DMS53 treated with DMSO at 0.1 percent for 48 hours (cell line): ENCODE measurements around the gene SERPINE1.
"Not testable (repeated sequence)": the region's sequence is repeated elsewhere in the genome, so short reads cannot be mapped to it uniquely, and the experiment has no call there.

Experiments used
- DNase-seq: peaks from one replicate; lab custom pipeline; 2025; ENCODE audit not compliant: unreplicated experiment; lab: John Stamatoyannopoulos, UW

SERPINE1 gene

DNA sequence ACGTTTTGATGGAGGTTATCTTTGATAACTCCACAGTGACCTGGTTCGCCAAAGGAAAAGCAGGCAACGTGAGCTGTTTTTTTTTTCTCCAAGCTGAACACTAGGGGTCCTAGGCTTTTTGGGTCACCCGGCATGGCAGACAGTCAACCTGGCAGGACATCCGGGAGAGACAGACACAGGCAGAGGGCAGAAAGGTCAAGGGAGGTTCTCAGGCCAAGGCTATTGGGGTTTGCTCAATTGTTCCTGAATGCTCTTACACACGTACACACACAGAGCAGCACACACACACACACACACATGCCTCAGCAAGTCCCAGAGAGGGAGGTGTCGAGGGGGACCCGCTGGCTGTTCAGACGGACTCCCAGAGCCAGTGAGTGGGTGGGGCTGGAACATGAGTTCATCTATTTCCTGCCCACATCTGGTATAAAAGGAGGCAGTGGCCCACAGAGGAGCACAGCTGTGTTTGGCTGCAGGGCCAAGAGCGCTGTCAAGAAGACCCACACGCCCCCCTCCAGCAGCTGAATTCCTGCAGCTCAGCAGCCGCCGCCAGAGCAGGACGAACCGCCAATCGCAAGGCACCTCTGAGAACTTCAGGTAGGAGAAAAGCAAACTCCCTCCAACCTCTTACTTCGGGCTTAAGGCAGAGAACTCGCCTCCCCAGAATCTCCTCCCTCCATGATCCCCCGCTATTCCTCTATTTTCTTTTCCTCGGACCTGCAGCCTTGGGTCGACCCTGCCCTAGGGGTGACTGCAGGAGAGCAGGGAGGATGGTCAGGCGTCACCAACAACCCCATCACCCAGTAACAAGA, at the start of gene SERPINE1:
SERPINE1 (plus strand) TSS at position 454 of the 809 bp plus-strand sequence. CDS start 1,290 bp downstream, outside the sequence.
- DNase-seq: no peak

DNA sequence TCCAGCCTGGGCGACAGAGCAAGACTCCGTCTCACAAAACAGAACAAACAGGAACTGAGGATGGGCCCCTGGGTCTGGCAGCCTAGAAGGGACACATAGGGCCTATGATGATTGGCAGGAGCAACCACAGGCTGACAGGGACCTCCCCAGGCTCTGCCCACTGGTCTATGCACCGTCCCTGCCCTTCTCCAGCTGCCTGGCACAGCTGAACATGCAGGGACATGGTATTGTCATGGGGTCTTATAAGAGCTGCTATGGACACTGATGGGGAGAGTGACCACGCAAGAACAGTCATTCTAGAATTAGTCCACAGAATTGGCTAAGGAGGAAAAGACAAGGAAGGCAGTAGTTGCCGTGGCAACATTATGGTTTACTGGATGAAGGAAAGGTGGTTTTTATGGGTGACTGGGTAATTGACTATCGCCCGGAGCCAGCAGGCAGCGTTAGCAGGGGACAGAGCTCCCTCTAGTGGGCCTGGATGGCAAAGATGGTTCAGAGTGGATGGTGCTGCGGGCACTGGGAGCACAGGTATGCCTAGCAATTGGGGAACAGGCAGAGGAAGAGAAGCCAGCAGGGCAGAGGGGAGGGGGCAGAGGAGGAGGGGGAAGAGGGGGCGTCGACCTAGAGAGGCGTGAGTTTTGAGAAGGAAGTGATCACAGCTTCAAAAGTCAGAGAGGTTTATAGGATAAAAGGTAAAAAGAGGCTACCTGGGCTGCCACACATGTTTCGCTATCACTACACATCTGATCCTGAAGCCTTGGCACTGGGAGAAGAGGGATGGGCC, 49.4 kb upstream of the SERPINE1 start:
- DNase-seq: peak; percentile 75

DNA sequence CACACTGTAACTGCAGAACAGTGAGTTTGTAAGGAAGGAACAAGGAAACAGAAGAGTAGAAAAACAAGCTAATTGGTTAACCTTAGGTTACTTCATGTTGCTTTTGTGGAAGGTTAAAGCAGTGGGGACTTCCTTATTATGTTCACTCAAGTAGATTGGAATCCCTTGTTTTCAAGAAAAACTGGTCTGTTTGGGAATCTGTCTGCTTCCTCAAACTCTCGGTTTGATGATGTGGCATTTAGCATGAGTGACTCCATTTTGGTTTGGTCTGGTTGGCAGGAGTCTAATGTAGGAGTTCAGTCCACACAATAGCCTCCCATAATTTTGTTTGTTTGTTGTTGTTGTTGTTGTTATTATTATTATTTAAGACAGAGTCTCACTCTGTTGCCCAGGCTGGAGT, 45.5 kb upstream of the SERPINE1 start:
- DNase-seq: no peak

DNA sequence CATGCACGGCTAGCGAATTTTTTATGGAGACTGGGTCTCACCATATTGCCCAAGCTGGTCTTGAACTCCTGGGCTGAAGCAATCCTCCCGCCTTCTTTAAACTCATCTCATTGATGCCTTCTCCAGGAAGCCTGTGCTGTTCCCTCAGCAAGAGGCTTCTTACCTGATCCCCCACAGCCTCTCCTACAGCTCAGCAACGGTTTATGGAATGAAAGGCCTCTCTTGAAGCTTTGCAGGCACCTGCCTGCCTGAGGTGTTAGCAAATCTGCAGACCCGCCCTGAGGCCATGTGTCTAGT, 42.1 kb upstream of the SERPINE1 start:
- DNase-seq: no peak

DNA sequence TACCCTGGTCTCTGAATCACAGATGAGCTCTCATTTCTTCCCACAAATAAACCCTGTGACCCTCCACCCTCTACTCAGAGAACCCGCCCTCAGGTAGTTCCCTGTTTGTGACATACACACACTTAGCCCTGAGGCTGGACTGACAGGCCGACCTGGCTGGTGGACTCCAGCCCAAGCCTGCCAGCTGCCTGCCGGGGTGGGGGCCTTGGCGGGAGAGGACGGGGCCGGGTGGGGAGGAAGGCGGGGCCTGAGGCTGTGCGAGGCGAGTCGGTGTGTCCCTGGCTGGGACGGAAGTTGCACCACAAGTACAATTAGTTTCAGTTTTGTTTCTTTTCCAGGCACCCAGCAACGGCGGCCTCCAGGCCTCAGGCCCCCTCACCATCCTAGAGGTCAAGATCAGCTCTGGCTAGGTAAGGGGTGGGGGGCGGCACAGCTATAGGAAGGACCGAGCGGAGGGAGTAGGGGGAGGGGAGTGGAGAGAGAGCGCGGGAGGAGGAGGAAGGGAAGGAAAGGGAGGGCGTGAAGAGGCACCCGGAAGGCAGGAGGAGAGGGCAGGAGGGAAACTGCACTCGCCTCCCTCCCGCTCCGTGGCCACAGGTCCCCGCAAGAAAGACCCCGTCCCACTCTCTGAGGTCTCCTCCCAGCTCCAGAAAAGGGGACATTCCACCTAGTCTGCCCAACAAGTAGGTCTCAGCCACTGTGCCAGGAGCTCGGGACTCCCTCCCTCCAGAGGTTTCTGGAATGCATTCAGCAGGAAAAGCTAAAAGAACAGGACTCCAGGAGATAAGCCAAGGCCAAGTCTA, 41.5 kb upstream of the SERPINE1 start, which contains the start of gene TRIM56:
TRIM56 (plus strand) TSS at position 320 of the 803 bp plus-strand sequence. CDS start 1,832 bp downstream, outside the sequence.
- peak; percentile 80 for DNase-seq

DNA sequence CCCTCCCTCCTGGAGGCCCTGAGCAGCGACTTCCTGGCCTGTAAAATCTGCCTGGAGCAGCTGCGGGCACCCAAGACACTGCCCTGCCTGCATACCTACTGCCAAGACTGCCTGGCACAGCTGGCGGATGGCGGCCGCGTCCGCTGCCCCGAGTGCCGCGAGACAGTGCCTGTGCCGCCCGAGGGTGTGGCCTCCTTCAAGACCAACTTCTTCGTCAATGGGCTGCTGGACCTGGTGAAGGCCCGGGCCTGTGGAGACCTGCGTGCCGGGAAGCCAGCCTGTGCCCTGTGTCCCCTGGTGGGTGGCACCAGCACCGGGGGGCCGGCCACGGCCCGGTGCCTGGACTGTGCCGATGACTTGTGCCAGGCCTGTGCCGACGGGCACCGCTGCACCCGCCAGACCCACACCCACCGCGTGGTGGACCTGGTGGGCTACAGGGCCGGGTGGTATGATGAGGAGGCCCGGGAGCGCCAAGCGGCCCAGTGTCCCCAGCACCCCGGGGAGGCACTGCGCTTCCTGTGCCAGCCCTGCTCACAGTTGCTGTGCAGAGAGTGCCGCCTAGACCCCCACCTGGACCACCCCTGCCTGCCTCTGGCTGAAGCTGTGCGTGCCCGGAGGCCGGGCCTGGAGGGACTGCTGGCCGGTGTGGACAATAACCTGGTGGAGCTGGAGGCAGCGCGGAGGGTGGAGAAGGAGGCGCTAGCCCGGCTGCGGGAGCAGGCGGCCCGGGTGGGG, 39.4 kb upstream of the SERPINE1 start:
- no peak for DNase-seq

DNA sequence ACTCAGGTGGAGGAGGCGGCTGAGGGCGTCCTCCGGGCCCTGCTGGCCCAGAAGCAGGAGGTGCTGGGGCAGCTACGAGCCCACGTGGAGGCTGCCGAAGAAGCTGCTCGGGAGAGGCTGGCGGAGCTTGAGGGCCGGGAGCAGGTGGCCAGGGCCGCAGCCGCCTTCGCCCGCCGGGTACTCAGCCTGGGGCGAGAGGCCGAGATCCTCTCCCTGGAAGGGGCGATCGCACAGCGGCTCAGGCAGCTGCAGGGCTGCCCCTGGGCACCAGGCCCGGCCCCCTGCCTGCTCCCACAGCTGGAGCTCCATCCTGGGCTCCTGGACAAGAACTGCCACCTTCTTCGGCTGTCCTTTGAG, 38.9 kb upstream of the SERPINE1 start:
- no peak for DNase-seq

DNA sequence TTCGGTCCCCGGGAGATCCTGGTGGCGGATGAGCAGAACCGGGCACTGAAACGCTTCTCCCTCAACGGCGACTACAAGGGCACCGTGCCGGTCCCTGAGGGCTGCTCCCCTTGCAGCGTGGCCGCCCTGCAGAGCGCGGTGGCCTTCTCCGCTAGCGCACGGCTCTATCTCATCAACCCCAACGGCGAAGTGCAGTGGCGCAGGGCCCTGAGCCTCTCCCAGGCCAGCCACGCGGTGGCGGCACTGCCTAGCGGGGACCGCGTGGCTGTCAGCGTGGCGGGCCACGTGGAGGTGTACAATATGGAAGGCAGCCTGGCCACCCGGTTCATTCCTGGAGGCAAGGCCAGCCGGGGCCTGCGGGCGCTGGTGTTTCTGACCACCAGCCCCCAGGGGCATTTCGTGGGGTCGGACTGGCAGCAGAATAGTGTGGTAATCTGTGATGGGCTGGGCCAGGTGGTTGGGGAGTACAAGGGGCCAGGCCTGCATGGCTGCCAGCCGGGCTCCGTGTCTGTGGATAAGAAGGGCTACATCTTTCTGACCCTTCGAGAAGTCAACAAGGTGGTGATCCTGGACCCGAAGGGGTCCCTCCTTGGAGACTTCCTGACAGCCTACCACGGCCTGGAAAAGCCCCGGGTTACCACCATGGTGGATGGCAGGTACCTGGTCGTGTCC, 37.9 kb upstream of the SERPINE1 start:
- no peak for DNase-seq

DNA sequence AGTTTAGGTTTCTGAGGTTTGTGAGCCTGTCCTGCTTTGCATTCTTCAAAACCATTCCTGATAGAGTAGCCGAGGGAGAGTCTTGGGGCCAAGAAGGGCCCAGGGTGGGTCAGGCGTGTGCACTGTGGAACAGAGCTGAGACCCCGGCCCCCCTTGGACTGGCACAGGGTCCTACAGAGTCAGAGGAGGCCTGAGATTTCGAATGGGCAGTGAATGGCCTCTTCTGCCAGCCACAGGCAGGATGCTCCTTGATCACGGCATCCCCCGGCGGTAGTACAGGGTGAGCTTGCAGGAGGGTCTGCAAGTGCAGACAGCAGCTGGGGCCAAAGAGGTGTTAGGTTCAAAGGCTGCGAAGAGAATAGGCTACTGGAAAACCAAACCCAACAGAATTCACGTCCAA, 37.0 kb upstream of the SERPINE1 start:
- no peak for DNase-seq

DNA sequence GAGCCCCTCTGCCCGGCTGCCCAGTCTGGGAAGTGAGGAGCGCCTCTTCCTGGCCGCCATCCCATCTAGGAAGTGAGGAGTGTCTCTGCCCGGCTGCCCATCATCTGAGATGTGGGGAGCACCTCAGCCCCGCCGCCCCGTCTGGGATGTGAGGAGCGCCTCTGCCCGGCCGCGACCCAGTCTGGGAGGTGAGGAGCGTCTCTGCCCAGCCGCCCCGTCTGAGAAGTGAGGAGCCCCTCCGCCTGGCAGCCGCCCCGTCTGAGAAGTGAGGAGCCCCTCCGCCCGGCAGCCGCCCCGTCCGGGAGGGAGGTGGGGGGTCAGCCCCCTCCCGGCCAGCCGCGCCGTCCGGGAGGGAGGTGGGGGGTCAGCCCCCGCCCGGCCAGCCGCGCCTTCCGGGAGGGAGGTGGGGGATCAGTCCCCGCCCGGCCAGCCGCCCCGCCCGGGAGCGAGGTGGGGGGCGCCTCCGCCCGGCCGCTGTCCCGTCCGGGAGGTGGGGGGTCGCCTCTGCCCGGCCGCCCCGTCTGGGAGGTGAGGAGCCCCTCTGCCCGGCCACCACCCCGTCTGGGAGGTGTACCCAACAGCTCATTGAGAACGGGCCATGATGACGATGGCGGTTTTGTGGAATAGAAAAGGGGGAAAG, 34.5 kb upstream of the SERPINE1 start:
- not testable (repeated sequence) for DNase-seq

DNA sequence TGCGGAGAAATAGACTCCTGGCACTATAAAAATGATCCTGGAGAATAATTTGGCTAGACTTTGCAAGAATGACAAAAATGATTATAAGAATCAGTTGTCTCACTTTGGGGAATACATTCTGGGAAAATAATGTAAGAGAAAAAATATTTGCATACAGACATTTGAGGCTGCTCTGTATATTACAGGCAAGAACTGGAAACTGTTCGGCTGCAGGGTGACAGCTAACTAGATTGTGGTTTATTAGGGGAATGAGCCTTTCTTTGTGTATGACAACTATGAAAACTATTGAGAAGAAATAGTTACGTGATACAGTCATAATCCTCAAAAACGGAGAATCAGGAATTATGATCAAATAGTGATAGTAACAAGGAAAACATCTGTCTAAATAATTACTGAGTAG, 33.0 kb upstream of the SERPINE1 start:
- DNase-seq: no peak

DNA sequence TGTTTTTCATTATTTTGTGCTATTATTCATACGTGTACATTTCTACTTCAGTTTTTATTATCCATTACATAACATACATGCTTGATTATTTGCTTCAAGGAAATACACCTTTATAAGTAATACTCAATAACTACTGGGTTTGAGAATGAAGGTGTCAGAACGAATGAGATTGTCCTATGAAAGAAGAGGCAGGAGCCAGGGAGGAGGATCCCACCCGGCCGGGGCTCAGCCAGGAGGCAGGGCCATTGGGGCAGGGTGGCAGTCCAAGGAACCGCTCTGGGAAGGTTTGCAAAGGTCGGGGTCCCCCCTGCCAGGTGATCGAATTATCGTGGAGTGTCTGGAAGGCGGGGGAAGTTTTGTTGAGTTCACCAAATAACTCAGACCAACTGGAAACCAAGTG, 32.5 kb upstream of the SERPINE1 start:
- DNase-seq: no peak

DNA sequence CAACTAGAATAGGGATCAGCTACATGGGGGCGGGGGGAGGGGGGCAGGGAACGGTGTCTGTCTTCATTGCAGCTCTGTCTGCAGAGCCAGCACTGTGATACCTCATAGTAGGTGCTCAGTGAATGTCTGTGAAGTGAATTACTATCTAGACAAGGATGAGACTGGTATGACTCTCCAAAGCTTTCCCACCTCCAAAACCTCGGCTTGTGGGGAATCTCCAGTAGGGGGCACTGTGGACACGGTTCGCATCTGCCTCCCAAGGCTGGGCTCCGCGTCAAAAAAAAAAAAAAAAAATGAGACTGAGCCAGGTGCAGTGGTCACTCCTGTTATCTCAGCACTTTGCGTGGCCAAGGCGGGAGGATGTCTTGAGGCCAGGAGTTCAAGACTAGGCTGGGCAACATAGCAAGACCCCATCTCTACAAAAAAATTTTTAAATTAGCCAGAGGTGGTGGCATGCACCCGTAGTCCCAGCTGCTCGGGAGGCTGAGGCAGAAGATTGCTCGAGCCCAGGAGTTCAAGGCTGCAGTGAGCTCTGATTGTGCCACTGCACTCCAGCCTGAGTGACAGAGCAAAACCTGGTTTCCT, 32.0 kb upstream of the SERPINE1 start:
- DNase-seq: peak; percentile 20

DNA sequence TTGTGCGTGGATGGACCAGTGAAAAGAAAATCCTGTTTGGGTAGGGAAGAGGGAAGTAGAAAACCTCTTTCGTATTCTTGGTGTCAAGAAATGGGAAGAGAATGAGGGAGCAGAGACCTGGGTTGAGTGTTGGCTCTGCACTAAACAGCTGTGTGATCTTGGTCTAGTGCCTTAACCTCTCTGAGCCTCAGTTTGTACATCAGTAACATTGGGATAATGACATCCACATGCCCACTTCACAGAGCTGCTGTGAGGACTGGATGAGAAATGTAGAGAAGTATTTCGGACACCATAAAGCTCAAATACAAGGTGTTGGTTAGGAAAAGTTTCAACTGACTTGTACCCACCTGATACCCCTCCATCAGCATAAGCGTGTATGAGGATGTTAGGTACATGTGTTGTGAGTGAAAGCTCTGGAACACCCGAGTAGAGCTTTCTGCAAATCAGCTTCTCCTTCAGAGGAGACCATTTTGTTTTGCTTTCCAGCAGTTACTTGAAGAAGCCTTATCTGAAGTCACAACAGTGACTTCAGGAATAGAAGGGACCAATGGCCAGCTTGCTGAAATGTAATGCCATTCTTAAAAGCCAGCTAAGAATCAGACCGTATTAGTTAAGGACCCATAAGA, 30.5 kb upstream of the SERPINE1 start:
- no peak for DNase-seq

DNA sequence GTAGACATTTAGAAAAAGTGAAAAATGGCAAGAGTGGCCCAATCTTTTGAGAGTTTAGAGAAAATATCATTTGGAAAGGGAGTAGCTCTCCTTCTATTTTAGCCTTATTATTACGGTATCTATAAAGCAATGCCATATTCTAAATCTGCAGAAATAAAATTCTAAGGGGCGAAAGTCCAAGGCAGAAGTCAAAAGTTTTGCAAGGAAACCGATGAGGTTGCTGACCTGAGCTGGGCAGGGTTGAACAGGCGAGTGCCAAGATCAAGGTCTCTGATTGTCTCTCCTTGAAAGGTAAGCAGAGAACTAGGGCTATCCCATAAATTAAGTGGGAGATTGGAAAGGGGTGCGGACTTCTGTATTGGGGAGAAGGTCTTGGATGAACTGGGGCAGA, 30.0 kb upstream of the SERPINE1 start:
- no peak for DNase-seq

DNA sequence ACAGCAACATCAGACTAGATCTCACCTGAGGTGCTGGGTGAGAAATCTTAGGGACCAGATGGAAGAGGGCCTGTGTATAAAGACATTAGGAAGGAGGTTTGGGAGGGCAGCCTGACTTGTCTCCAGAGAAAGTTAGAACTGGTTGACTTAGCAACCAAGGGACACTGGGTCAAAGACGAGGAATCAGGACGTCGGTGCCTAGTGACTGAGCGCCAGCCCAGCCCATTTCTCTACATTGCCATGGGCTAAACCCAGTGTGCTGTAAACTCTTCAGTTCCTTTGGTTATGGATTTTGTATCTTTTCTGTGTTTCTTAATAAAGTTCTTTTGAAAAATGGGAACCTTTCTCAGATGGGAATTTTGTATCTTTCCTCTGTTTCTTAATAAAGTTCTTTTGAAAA, 29.3 kb upstream of the SERPINE1 start:
- no peak for DNase-seq

DNA sequence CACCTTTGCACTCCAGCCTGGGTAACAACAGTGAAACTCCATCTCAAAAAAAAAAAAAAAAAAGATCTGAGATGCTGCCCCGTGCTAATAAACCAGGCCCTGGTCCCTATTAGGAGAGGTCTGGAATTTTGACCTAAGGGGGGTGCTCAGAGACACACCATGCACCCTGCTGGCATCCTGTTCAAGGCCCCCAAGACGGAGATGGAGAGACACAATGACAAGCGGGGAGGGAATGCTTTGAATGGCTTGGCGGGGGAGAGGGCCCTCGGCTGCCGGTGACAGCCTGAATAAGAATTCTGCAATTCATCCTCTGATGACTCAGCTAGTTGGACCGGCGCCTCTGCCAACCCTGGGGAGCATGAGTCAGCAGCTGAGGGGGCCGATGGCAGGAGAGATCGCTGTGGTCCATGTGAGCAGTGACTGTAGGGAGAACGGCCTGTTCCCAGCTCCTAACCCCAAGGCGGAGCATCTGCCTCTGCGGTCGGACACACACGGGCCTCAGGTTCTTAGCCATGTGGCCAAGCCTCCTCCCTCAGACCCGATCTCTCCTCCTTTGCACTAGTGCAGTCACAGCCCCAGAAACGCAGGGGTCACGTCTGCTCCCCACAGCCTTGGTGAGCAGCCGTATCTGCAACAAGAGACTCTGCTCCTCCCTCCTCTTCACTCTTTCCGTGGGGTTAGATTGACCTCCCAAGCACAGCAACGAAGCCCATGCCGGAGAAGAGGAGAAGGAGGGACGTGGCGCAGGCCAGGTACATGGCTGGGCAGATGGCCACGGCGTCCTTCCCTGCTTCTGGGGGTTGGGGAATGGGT, 26.7 kb upstream of the SERPINE1 start:
- DNase-seq: peak; percentile 54
